Fibroblast of pulmonary artery (primary cell): ENCODE data around the gene TOM1L2.

Experiments used
- DNase-seq: peaks from one replicate; pipeline ENCODE4 v3.0.0-alpha.2; 2010; ENCODE audit warnings: low read depth
- H3K4me3 ChIP-seq: replicated peaks from 2 replicates; pipeline ENCODE4 v1.5.1; 2011; ENCODE audit warnings: low read depth, mild to moderate bottlenecking, control low read depth, low read length, moderate library complexity
- CTCF ChIP-seq: IDR thresholded peaks from 2 replicates; pipeline ENCODE4 v1.5.1; 2011; ENCODE audit warnings: mild to moderate bottlenecking, control low read depth, low read length, inconsistent platforms; ENCODE audit errors: missing control alignments

Gene TOM1L2

GRCh38 chr17:17935321-17936271, 36.6 kb downstream of the TOM1L2 start:
- no peak overlapping the region for H3K4me3 ChIP-seq

GRCh38 chr17:17934806-17935205, 37.4 kb downstream of the TOM1L2 start:
- TF ChIP-seq CTCF, result no peak
- no peak overlapping the region for H3K4me3 ChIP-seq
- no peak for DNase-seq

More at GRCh38 chr17:17935321-17936271, 36.6 kb downstream of the TOM1L2 start:
- no peak for TF ChIP-seq CTCF
- peak; percentile 93 for DNase-seq

GRCh38 chr17:17934214-17934613, 38.0 kb downstream of the TOM1L2 start:
- no peak for DNase-seq
- TF ChIP-seq CTCF, result no peak
- H3K4me3 ChIP-seq, result no peak overlapping the region

GRCh38 chr17:17933775-17934174, 38.4 kb downstream of the TOM1L2 start:
- H3K4me3 ChIP-seq, result no peak overlapping the region
- no peak for DNase-seq

GRCh38 chr17:17931159-17931558, 41.0 kb downstream of the TOM1L2 start:
- TF ChIP-seq CTCF, result no peak
- DNase-seq, result no peak
- no peak overlapping the region for H3K4me3 ChIP-seq

More at GRCh38 chr17:17933775-17934174, 38.4 kb downstream of the TOM1L2 start:
- TF ChIP-seq CTCF, result no peak

GRCh38 chr17:17930674-17931073, 41.5 kb downstream of the TOM1L2 start:
- DNase-seq, result no peak
- H3K4me3 ChIP-seq, result no peak overlapping the region

More at GRCh38 chr17:17930674-17931073, 41.5 kb downstream of the TOM1L2 start:
- TF ChIP-seq CTCF, result no peak
